CD4-positive, alpha-beta T cell treated with Interleukin-15 for 1 hour (primary cell): Measurements from ENCODE around the gene ITGA1.
"Not testable (repeated sequence)": the region's sequence is repeated elsewhere in the genome, so short reads cannot be mapped to it uniquely, and the experiment has no call there.

Experiments used
- DNase-seq: peaks from one replicate; pipeline ENCODE4 v3.0.0-alpha.2; 2020

ITGA1 gene

GRCh38 chr5:52802272-52802973, 14.7 kb downstream of the ITGA1 start:
- DNase-seq, result no peak

- DNase-seq, result no peak
Measured at GRCh38 chr5:52802974-52803336, 15.2 kb downstream of the ITGA1 start.

- no peak for DNase-seq
Measured at GRCh38 chr5:52804387-52804791, 16.7 kb downstream of the ITGA1 start.

- DNase-seq, result no peak
Measured at GRCh38 chr5:52804981-52805380, 17.3 kb downstream of the ITGA1 start.

GRCh38 chr5:52805615-52806014, 17.9 kb downstream of the ITGA1 start:
- DNase-seq, result no peak

- no peak for DNase-seq
Measured at GRCh38 chr5:52807037-52807436, 19.3 kb downstream of the ITGA1 start.

GRCh38 chr5:52807723-52808122, 20.0 kb downstream of the ITGA1 start:
- no peak for DNase-seq

- DNase-seq, result no peak
Measured at GRCh38 chr5:52808316-52808901, 20.7 kb downstream of the ITGA1 start.

GRCh38 chr5:52809884-52810283, 22.2 kb downstream of the ITGA1 start:
- no peak for DNase-seq

GRCh38 chr5:52810426-52810825, 22.7 kb downstream of the ITGA1 start:
- DNase-seq, result no peak

GRCh38 chr5:52811067-52811749, 23.5 kb downstream of the ITGA1 start:
- DNase-seq, result peak; percentile 49

GRCh38 chr5:52814352-52815148, 26.8 kb downstream of the ITGA1 start:
- DNase-seq, result no peak

GRCh38 chr5:52817818-52818217, 30.1 kb downstream of the ITGA1 start:
- DNase-seq, result no peak

GRCh38 chr5:52818360-52818759, 30.6 kb downstream of the ITGA1 start:
- DNase-seq, result no peak

GRCh38 chr5:52818807-52819206, 31.1 kb downstream of the ITGA1 start:
- not testable (repeated sequence) for DNase-seq

- DNase-seq, result no peak
Measured at GRCh38 chr5:52821901-52822300, 34.2 kb downstream of the ITGA1 start.

GRCh38 chr5:52822437-52822836, 34.7 kb downstream of the ITGA1 start:
- no peak for DNase-seq

GRCh38 chr5:52824827-52825226, 37.1 kb downstream of the ITGA1 start:
- DNase-seq, result no peak

- no peak for DNase-seq
Measured at GRCh38 chr5:52825826-52826225, 38.1 kb downstream of the ITGA1 start.

- DNase-seq, result no peak
Measured at GRCh38 chr5:52827815-52828214, 40.1 kb downstream of the ITGA1 start.

GRCh38 chr5:52829664-52830063, 41.9 kb downstream of the ITGA1 start:
- no peak for DNase-seq

- no peak for DNase-seq
Measured at GRCh38 chr5:52830650-52831049, 42.9 kb downstream of the ITGA1 start.

- no peak for DNase-seq
Measured at GRCh38 chr5:52831786-52832511, 44.2 kb downstream of the ITGA1 start.
